CD8-positive, alpha-beta memory T cell (primary cell): ENCODE data around the gene VPS36. TPM values are rescaled to one million over a fixed set of nuclear protein-coding genes. Genes with fewer than 3 reads are reported as not detected.

Experiments used
- CTCF ChIA-PET: fragments of 350-600 bp; sonication (Branson Sonifier 250); formaldehyde crosslinking; loops from one replicate; lab custom pipeline; 2021; ENCODE audit warnings: antibody characterized with exemption; lab: Charles Lee
- POLR2A ChIA-PET: fragments of 350-600 bp; sonication (Branson Sonifier 250); formaldehyde crosslinking; loops from one replicate; lab custom pipeline; 2021; ENCODE audit warnings: antibody characterized with exemption; lab: Charles Lee
- DNase-seq, 5 donors: peaks; one replicate each; pipeline versions ENCODE4 v3.0.0 to v3.0.0-alpha.2; 2020 to 2022; ENCODE audit warnings: mixed read lengths in 1 of 5
- H3K27ac ChIP-seq: one replicate; pipeline ENCODE4 v1.7.0; 2013; ENCODE audit warnings: low read depth, mild to moderate bottlenecking, low read length, moderate library complexity
- H3K27me3 ChIP-seq: 2 replicates; pipeline ENCODE4 v1.7.0; 2013; ENCODE audit warnings: low read length, mild to moderate bottlenecking; ENCODE audit not compliant: insufficient read depth, poor library complexity, severe bottlenecking
- H3K36me3 ChIP-seq: 2 replicates; pipeline ENCODE4 v1.7.0; 2013; ENCODE audit warnings: mild to moderate bottlenecking, low read length, moderate library complexity; ENCODE audit not compliant: insufficient read depth
- H3K4me1 ChIP-seq: 2 replicates; pipeline ENCODE4 v1.7.0; 2013; ENCODE audit warnings: mild to moderate bottlenecking, low read length, moderate library complexity; ENCODE audit not compliant: insufficient read depth
- H3K4me3 ChIP-seq: 2 replicates; pipeline ENCODE4 v1.7.0; 2013; ENCODE audit warnings: mild to moderate bottlenecking, low read length
- H3K9me3 ChIP-seq: 2 replicates; pipeline ENCODE4 v1.7.0; 2013; ENCODE audit warnings: mild to moderate bottlenecking, low read length
- H3K27ac Mint-ChIP-seq, 8 donors: one replicate each; pipeline ENCODE4 v1.8.0; 2020 to 2021; ENCODE audit warnings: mixed read lengths in 8 of 8, mild to moderate bottlenecking in 6 of 8, inconsistent platforms in 3 of 8, moderate library complexity in 3 of 8
- H3K27me3 Mint-ChIP-seq, 2 donors: one replicate each; pipeline ENCODE4 v1.8.0; 2020 to 2021; ENCODE audit warnings: mixed read lengths in 2 of 2, mild to moderate bottlenecking in 1 of 2, moderate library complexity in 1 of 2
- H3K36me3 Mint-ChIP-seq, 3 donors: one replicate each; pipeline ENCODE4 v1.8.0; 2020 to 2021; ENCODE audit warnings: mixed read lengths in 3 of 3, inconsistent platforms in 1 of 3, mild to moderate bottlenecking in 1 of 3
- H3K4me1 Mint-ChIP-seq, 3 donors: one replicate each; pipeline ENCODE4 v1.8.0; 2020 to 2021; ENCODE audit warnings: mixed read lengths in 3 of 3, inconsistent platforms in 1 of 3, mild to moderate bottlenecking in 1 of 3
- H3K4me3 Mint-ChIP-seq, 7 donors: one replicate each; pipeline ENCODE4 v1.8.0; 2020 to 2021; ENCODE audit warnings: mixed read lengths in 7 of 7, mild to moderate bottlenecking in 6 of 7, moderate library complexity in 4 of 7, inconsistent platforms in 2 of 7
- H3K9me3 Mint-ChIP-seq, 5 donors: one replicate each; pipeline ENCODE4 v1.8.0; 2020 to 2022; ENCODE audit warnings: mixed read lengths in 5 of 5, mild to moderate bottlenecking in 3 of 5, moderate library complexity in 2 of 5, inconsistent platforms in 1 of 5
- polyA plus RNA-seq: library from polyadenylated mRNA; unstranded; fragments of 300-500 nt; fragmentation: Illumina TruSeq; gene quantifications from one replicate; pipeline ENCODE4 v1.2.3, GENCODE V29; 2021
- total RNA-seq, 2 experiments: library from RNA; stranded (reverse); gene quantifications; one replicate each; pipeline ENCODE4 v1.2.3, GENCODE V29; 2021

Gene VPS36
- total and polyA plus RNA-seq, 3 experiments from 2014 or later = 33.8 to 47.1 (median 34.9) TPM

DNA sequence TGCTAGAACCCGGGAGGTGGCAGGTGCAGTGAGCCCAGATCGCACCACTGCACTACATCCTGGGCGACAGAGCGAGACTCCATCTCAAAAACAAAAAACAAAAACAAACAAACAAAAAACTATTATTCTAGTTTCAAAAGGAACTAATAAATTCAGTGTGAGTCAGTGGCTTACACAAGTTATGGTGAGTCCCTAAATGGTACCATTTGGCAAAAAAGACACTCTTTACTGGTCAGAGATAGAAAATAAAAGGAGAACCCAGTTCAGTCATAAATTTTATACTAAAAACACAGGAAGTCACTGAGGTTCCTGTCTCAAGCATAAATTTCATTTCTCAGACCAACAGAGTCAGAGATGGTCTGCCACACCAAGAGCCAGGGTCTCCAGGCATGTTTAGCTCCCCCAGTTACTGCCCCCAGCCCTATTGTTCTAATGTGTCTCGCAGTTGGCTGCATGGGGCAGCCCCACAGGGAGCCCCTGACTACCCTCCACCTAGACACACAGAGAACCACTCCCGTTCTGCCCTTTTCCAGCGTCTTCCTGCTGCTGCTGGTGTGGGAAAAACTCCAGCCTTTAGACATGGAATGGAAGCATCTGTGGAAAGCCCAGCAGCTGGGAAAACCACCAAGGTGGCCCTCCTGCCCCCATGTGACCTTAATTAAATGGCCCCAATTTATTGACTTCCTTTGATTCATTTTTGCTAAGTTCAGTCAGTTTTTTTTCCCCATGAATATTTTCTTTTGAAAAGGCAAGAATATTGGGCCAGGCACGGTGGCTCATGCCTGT lies 56.7 kb downstream of the VPS36 start:
- DNase-seq = no peak
- H3K27me3 ChIP-seq = peaks cover 3% of the 10 kb centered on the region
- H3K4me3 Mint-ChIP-seq = no peak overlapping the region
- H3K4me1 Mint-ChIP-seq = no peaks in the 10 kb centered on the region
- no peak overlapping the region for H3K27ac ChIP-seq
- ChIA-PET POLR2A (no interaction called here), CTCF (no interaction called here)
- peaks cover 4 to 15% of the 10 kb centered on the region in 2 donors for H3K27me3 Mint-ChIP-seq
- H3K27ac Mint-ChIP-seq = no peak overlapping the region
- H3K36me3 Mint-ChIP-seq = peaks cover 0 to 5% (median 0%) of the 10 kb centered on the region in 3 donors
- no peaks in the 10 kb centered on the region for H3K36me3 ChIP-seq
- H3K4me1 ChIP-seq = no peaks in the 10 kb centered on the region
- no peak overlapping the region for H3K4me3 ChIP-seq
- H3K9me3 Mint-ChIP-seq = no peaks in the 10 kb centered on the region
- no peaks in the 10 kb centered on the region for H3K9me3 ChIP-seq

DNA sequence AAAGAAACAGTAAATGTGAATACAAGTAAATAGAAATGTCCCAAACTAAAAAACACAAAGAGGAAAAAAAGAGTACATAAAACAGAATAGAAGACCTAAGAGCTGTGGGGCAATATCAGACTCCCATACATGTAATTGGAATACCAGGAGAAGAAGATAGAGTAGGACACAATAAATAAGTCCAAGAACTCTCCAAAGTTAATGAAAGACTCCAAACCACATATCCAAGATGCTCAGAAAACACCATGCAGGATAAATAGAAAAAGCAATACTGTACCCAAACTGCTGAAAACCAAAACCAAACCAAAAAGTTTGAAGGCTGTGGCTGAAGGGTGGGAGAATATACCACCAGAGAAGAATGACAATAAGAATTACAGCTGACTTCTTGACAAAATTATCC lies 62.7 kb downstream of the VPS36 start:
- H3K4me3 ChIP-seq = no peak overlapping the region
- no peaks in the 10 kb centered on the region for H3K4me1 Mint-ChIP-seq
- no peak for DNase-seq
- ChIA-PET POLR2A (no interaction called here), CTCF (no interaction called here)
- H3K27ac Mint-ChIP-seq = no peak overlapping the region
- no peaks in the 10 kb centered on the region for H3K9me3 ChIP-seq
- H3K36me3 ChIP-seq = no peaks in the 10 kb centered on the region
- no peaks in the 10 kb centered on the region for H3K4me1 ChIP-seq
- H3K9me3 Mint-ChIP-seq = peaks cover 0 to 2% (median 0%) of the 10 kb centered on the region in 5 donors
- no peaks in the 10 kb centered on the region for H3K27me3 ChIP-seq
- H3K27me3 Mint-ChIP-seq = peaks cover 0 to 3% of the 10 kb centered on the region in 2 donors
- H3K4me3 Mint-ChIP-seq = no peak overlapping the region
- peaks cover 0 to 3% (median 0%) of the 10 kb centered on the region in 3 donors for H3K36me3 Mint-ChIP-seq
- no peak overlapping the region for H3K27ac ChIP-seq

DNA sequence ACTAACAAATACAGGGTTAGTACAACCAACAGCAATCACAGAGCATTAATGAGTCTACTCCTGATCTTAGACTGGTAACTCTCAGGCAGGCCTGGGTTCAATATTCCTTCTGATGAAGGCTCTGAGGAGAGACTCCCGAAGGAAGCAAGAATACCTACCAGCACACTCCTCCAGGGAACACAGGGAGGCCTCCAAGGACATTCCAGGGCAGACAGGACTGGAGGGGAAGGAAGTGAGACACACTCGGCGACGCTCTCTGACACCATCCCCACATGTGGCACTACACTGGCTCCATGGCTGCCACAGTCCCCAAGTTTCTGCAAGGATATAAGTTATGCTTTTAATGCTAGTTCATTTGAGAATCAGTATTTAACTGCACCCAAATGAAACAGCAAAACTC lies 64.6 kb downstream of the VPS36 start:
- Mint-ChIP-seq H3K27me3 (peaks cover 0 to 3% of the 10 kb centered on the region in 2 donors), H3K4me1 (no peaks in the 10 kb centered on the region), H3K36me3 (no peaks in the 10 kb centered on the region), H3K4me3 (no peak overlapping the region), H3K9me3 (peaks cover 0 to 2% (median 0%) of the 10 kb centered on the region in 5 donors), H3K27ac (no peak overlapping the region)
- H3K9me3 ChIP-seq = no peaks in the 10 kb centered on the region
- H3K4me1 ChIP-seq = no peaks in the 10 kb centered on the region
- no peak overlapping the region for H3K4me3 ChIP-seq
- H3K27ac ChIP-seq = no peak overlapping the region
- H3K36me3 ChIP-seq = no peaks in the 10 kb centered on the region
- CTCF ChIA-PET = interaction anchor here (1.8 kb wide), 1 partner anchor 65 kb away, joined by 5 read pairs; no protein-coding TSS in a partner anchor
- DNase-seq = no peak
- H3K27me3 ChIP-seq = no peaks in the 10 kb centered on the region
- POLR2A ChIA-PET = no interaction called here

DNA sequence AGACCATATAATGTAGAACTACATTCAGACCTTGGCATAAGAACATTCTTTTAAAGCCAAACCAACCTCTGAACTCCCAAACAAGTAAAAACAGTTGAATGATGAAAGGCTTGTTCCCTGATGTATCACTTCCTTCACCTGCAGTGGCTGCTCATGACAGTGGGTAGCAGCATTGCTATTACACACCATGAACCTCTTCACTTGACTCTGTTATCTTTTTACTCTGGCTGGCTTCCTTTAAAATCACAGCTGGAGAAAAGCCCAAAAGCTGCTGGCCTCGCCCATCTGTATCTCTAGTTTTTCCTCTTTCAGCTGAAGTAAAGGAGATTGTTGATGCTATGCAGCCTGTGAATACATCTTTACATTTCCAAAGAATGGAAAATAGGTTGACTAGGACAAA lies 67.1 kb downstream of the VPS36 start:
- no peak for DNase-seq
- no peak overlapping the region for H3K4me3 Mint-ChIP-seq
- H3K36me3 Mint-ChIP-seq = peaks cover 0 to 2% (median 0%) of the 10 kb centered on the region in 3 donors
- peaks cover 0 to 2% (median 0%) of the 10 kb centered on the region in 5 donors for H3K9me3 Mint-ChIP-seq
- Histone ChIP-seq H3K4me1 (no peaks in the 10 kb centered on the region), H3K36me3 (no peaks in the 10 kb centered on the region), H3K27ac (no peak overlapping the region), H3K4me3 (no peak overlapping the region), H3K9me3 (no peaks in the 10 kb centered on the region), H3K27me3 (no peaks in the 10 kb centered on the region)
- POLR2A ChIA-PET = no interaction called here
- H3K27ac Mint-ChIP-seq = peak overlapping the region in 1 of 8 donors; percentile 20
- CTCF ChIA-PET = no interaction called here
- H3K27me3 Mint-ChIP-seq = peaks cover 0 to under 1% of the 10 kb centered on the region in 2 donors
- H3K4me1 Mint-ChIP-seq = no peaks in the 10 kb centered on the region

DNA sequence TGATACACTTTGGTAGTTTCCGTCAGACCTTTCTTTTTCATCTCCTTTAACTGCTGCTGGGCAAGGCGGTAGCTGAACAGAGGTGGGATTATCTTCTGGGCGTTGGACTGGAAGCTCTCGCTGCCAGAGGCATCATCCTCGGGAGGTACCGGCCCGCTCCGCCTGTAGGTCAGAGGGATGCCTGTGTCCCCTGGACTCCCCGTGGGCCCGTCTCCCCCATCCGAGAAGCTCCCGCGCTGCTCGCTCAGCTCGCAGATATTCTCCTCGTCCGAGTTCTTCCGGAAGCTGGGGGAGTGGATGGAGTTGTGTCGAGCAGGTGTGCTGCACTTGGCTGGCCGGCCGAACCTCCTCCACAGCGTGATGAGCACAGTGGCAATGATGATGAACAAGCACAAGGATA lies 72.1 kb downstream of the VPS36 start:
- POLR2A ChIA-PET = no interaction called here
- Histone ChIP-seq H3K4me3 (no peak overlapping the region), H3K36me3 (no peaks in the 10 kb centered on the region), H3K4me1 (no peaks in the 10 kb centered on the region), H3K27ac (no peak overlapping the region), H3K27me3 (no peaks in the 10 kb centered on the region), H3K9me3 (no peaks in the 10 kb centered on the region)
- no peak overlapping the region for H3K4me3 Mint-ChIP-seq
- H3K9me3 Mint-ChIP-seq = no peaks in the 10 kb centered on the region
- no peaks in the 10 kb centered on the region for H3K27me3 Mint-ChIP-seq
- DNase-seq = no peak
- peaks cover 0 to 2% (median 0%) of the 10 kb centered on the region in 3 donors for H3K36me3 Mint-ChIP-seq
- H3K4me1 Mint-ChIP-seq = no peaks in the 10 kb centered on the region
- CTCF ChIA-PET = no interaction called here
- no peak overlapping the region for H3K27ac Mint-ChIP-seq

DNA sequence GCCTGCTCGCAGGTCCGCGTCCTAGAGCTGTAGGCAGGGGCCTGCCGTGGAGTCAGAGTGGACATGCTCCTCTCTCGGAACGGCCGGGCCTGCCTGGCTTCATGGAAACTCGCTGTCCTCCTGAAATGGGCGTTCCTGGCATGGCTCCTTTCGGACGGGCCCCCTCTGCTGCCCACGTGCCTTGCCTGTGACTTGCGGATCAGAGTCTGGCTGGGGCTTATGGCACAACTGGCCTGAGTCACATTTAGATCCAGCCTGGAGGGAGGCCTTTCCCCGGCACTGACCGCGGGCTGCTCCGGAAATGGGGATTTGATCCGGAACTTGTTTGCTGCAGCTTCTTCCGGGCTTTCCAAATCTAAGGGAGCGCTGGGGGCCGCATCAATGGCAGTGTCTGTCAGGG lies 72.5 kb downstream of the VPS36 start:
- no peaks in the 10 kb centered on the region for H3K9me3 Mint-ChIP-seq

DNA sequence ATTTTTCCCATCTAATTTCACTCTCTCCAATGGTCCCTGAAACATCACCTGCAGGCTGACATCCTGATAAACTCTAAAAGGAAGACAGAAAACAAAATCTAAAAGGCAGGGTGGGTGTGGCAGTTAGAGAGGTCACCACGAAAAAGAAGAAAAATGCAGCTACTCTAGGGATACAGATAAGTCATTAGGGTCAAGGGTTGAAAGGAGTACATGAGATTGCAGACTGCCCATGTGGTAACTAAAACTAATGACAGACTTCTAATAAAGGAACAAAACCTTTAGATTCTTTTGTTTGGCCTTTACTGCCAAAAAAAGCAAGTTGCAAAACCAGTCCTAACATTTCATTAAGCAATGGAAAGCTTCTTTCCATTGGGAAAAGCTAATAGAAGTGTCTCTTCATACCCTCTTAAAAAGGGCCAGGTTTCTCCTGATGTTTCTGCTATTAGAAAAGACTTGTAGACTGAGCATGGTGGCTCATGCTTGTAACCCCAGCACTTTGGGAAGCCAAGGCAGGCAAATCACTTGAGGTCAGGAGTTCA lies 75.5 kb downstream of the VPS36 start:
- Histone ChIP-seq H3K4me1 (no peaks in the 10 kb centered on the region), H3K9me3 (no peaks in the 10 kb centered on the region), H3K27ac (no peak overlapping the region), H3K36me3 (no peaks in the 10 kb centered on the region), H3K4me3 (no peak overlapping the region), H3K27me3 (no peaks in the 10 kb centered on the region)
- Mint-ChIP-seq H3K9me3 (no peaks in the 10 kb centered on the region), H3K36me3 (peaks cover 0 to 2% (median 0%) of the 10 kb centered on the region in 3 donors), H3K4me3 (no peak overlapping the region), H3K27ac (no peak overlapping the region), H3K27me3 (peaks cover 0 to 2% of the 10 kb centered on the region in 2 donors), H3K4me1 (no peaks in the 10 kb centered on the region)
- ChIA-PET CTCF (no interaction called here), POLR2A (no interaction called here)
- DNase-seq = no peak

More for the DNA sequence above, 72.5 kb downstream of the VPS36 start:
- Mint-ChIP-seq H3K4me3 (no peak overlapping the region), H3K36me3 (peaks cover 0 to 2% (median 0%) of the 10 kb centered on the region in 3 donors), H3K4me1 (no peaks in the 10 kb centered on the region), H3K27ac (no peak overlapping the region), H3K27me3 (peaks cover 0 to 2% of the 10 kb centered on the region in 2 donors)
- Histone ChIP-seq H3K36me3 (no peaks in the 10 kb centered on the region), H3K4me1 (no peaks in the 10 kb centered on the region), H3K9me3 (no peaks in the 10 kb centered on the region), H3K27me3 (no peaks in the 10 kb centered on the region), H3K27ac (no peak overlapping the region), H3K4me3 (no peak overlapping the region)
- DNase-seq = no peak
- POLR2A ChIA-PET = no interaction called here
- CTCF ChIA-PET = interaction anchor here (0.6 kb wide), 1 partner anchor 280 kb away, joined by 3 read pairs; no protein-coding TSS in a partner anchor

DNA sequence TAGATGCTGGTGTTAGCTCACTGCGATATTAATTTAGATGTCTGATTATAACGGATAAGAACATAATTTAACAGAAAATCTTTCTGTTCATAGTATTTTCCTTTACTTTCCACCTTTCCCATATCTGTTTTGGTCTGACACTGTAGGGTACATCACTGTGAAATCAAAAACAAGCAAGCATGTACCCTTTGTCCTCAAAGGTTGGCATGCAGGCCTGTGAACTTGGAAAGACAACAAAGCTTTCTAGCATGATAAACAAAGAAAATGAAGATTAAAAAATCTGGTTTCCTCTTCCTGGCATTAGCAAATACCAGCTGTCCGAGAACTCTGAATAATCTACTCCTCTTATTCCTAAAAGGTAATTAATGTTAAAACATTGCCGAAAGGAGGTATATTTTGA lies 76.0 kb downstream of the VPS36 start:
- Histone ChIP-seq H3K4me1 (no peaks in the 10 kb centered on the region), H3K27ac (no peak overlapping the region), H3K27me3 (no peaks in the 10 kb centered on the region), H3K36me3 (no peaks in the 10 kb centered on the region), H3K4me3 (no peak overlapping the region), H3K9me3 (no peaks in the 10 kb centered on the region)
- no peak overlapping the region for H3K27ac Mint-ChIP-seq
- peaks cover 0 to 2% (median 0%) of the 10 kb centered on the region in 3 donors for H3K36me3 Mint-ChIP-seq
- CTCF ChIA-PET = no interaction called here
- DNase-seq = no peak
- POLR2A ChIA-PET = no interaction called here
- H3K27me3 Mint-ChIP-seq = peaks cover 0 to 2% of the 10 kb centered on the region in 2 donors
- H3K4me3 Mint-ChIP-seq = no peak overlapping the region
- H3K9me3 Mint-ChIP-seq = no peaks in the 10 kb centered on the region
- H3K4me1 Mint-ChIP-seq = no peaks in the 10 kb centered on the region
